ENCODE data around the gene PPIG.
"Not testable (repeated sequence)": the region's sequence is repeated elsewhere in the genome, so short reads cannot be mapped to it uniquely, and the experiment has no call there.

The PPIG gene

DNA sequence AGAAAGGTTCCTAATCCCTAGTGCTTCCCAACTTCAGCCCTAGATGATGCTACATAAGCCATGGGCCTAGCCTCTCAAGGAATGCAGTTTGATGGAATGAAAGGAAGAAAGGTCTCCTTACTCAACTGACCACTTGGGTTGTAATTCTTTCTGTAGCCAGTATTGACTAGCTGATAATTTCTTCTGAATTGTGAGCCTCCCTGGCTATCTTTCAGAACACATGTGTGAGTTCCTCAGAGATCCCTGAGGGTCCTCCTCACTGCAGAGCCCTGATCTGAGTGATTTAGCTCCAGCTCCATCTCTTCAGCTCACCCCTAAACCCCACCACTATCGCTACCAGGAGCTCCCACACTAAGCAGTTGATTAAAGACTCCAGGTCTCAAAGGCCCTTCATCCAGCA is 78.6 kb downstream of the PPIG start:
- no peak for DNase-seq (ENCODE audit: low read depth in 1 of 2, low spot score in 1 of 2)

DNA sequence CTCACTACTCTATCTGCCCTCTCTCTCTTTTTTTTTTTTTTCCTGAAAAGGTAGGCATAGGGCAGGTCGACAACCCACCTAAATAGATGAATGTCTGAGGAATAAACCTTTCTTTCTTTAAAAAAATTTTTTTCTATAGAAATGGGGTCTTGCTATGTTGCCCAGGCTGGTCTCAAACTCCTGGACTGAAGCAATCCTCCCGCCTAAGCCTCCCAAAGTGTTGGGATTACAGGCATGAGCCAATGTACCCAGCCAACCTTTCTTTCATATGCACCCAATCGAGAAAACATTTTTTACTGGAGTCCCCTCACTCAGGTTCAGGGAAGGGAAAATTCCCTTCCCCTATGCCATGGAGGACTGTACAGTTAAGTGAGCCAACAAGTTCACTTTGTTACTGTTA is 79.1 kb downstream of the PPIG start:
- no peak for DNase-seq (ENCODE audit: low read depth in 1 of 2, low spot score in 1 of 2)

DNA sequence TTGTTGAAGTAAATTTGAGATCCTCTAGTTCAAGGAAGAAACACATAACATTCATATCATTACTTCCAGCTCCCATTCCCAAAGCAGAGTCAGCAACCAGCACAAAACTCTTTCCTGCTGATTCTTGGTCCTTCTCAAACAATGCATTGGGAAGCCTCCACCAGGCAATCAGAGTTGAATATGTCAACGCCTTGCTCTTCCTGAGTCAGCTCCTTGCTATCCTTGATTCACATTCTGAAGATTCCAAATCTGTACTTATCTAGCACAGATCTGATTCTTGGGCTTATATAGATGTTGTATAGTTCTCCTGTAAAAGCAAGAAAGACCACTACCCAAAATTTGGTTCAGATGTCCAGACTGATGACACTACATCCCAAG is 80.4 kb downstream of the PPIG start:
- DNase-seq (ENCODE audit: low read depth in 1 of 2, low spot score in 1 of 2), result no peak

DNA sequence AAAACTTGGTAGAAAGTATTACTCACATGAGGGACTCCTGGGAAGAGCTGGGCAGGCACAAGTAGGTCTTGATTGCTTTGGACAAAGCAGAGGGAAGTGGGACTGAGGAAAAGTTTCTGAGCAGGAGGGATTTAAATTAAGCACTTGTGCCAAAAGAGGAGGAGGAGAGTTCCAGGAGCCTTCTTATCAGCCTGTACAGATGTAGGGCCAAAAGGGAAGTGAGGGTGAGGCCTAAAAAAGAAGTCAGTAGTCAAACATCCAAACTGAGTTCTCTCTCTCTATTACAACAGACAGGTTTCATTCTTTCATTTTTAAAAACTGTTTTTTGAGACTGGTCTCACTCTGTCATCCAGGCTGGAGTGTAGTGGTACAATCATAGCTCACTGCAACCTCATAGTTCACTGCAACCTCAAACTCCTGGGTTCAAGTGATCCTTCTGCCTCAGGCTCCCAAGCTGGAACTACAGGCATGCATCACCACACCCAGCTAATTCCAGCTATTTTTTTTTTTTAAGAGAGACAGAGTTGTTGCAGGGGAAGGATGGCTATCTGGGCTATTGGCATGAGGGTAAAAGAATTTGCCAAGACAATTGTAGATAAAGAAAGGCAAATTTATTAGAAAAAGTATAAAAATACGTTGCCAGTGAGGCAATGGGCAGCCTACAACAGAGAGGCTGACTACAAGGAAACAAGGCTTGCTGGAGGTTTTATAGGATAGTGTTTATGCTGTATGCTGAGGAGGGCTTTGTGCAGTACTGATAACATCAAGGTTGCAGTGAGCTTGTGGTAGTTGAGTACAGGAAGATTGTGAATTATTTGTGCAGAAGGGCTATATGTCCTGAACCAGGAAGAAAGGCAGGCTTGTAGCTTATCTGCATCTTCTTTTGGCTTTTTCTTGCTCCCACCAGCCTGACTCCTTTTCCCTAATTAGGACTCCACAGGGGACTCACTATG is 81.1 kb downstream of the PPIG start:
- DNase-seq (ENCODE audit: low read depth in 1 of 2, low spot score in 1 of 2), result no peak

DNA sequence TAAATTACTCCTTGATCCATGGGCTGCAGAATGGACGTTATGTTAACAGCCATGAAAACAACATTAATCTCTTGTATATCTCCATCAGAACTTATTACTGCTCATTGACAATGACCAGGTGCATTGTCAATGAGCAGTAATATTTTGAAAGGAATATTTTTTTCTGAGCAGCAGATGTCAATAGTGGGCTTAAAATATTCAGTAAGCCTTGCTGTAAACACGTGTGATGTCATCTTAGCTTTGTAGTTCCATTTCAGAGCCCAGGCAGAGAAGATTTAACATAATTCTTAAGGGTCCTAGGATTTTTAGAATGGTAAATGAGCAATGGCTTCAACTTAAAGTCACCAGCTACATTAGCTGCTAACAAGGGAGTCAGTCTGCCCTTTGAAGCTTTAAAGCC is 83.4 kb downstream of the PPIG start:
- no peak for DNase-seq (ENCODE audit: low read depth in 1 of 2, low spot score in 1 of 2)

DNA sequence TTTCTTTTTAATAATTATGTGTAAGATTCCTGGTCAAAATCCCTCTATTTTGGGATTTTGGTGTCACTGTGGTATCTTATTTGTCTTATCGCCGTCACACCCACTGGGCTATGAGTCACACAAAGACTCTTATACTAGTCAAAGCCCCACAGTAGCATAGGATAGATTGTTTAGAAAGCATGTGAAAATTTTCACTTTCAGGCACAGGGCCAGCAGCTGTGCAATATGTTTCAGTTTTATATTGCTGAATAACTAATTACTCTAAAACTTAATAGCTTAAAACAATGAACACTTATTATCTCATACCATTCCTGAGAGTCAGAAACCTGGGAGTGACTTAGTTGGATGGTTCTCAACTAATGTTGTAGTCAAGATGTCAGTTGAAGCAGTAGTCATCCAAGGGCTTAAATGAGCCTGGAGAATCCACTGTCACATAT is 86.1 kb downstream of the PPIG start:
- DNase-seq (ENCODE audit: low read depth in 1 of 2, low spot score in 1 of 2), result no peak

DNA sequence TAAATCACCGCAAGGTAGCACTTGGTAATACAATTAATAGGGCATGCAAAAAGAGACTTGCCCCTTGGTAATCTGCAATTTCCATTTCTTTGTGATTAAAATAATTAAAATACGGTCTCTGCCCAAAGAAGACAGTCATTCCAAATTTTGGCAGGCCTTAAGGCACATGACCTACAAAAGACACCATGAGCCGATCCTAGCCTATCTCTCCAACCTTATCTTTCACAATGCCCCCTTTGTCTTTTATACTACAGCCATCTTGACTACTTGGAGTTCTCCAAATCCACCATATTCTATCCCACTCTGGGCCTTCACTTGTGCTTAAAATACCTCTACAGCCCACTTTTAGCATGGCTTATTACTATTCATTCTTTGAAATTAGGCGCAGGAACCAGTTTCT is 86.8 kb downstream of the PPIG start:
- no peak for DNase-seq (ENCODE audit: low read depth in 1 of 2, low spot score in 1 of 2)

DNA sequence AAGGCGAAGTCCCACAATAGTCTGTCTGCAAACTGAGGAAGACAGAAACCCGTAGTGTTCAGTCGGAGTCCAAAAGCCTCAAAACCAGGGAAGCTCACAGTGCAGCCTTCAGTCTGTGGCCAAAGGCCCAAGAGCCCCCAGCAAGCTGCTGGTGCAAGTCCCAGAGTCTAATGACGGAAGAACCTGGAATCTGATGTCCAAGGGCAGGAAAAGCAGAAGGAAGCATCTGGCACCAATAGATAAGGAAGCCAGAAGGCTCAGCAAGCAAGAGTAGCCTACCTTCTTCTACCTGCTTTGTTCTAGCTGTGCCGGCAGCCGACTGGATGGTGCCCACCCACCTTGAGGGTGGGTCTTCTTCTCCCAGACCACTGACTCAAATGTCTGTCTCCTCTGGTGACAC is 88.3 kb downstream of the PPIG start:
- no peak for DNase-seq (ENCODE audit: low read depth in 1 of 2, low spot score in 1 of 2)

DNA sequence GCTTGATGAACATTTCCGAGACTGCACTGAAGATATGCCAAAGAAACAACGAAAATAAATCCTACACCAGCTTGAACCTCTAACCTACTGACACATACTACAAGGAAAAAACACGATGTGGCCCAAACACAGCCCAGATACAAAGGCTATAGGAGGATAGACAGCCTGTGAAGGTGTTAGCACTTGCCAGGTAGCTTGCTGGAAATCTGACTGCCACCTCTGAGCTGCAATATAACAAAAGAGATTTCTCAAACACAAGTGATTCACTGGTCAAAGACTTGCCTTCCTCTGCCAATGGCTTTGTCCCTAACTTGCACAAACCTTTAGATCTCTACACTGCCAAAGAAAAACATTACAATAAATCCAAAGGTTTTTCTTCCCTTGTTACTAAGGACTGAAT is 89.0 kb downstream of the PPIG start:
- DNase-seq (ENCODE audit: low read depth in 1 of 2, low spot score in 1 of 2), result no peak

DNA sequence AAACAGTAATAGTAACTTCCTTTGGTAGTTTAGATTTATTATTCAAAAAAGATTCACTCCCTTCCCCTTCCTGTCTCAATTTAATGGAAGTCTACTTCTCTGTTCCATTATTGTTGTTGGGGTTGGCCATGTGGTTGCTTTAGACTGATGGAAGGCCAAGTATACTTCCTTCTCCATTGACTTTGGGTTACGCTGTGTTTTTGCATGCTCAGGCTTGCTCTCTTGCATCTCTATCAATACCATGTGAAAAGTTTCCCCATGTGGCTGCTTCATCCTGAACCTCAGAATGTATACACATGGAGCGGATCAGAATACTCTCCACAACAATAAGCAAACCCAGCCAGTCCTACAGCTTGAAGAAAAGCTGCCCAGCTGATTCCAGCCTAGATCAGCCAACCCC is 89.8 kb downstream of the PPIG start:
- DNase-seq (ENCODE audit: low read depth in 1 of 2, low spot score in 1 of 2), result no peak

DNA sequence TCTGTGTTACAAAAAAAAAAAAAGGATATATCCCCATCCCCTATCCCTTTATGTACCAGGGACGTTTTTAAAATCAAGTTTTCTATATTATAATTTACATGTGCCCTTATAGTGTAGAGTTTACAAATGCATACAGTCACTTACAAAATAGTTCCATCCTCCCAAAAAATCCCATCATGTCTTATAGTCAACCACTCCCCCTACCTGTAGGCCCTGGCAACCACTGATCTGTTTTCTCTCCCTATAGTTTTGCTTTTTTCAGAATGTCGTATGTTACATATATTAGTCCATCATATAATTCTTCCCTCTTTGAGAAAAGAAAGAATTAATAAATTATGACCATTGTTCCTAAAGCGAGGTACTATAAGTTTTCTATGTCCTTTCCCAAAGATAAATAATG is 92.2 kb downstream of the PPIG start:
- DNase-seq (ENCODE audit: low read depth in 1 of 2, low spot score in 1 of 2), result no peak

DNA sequence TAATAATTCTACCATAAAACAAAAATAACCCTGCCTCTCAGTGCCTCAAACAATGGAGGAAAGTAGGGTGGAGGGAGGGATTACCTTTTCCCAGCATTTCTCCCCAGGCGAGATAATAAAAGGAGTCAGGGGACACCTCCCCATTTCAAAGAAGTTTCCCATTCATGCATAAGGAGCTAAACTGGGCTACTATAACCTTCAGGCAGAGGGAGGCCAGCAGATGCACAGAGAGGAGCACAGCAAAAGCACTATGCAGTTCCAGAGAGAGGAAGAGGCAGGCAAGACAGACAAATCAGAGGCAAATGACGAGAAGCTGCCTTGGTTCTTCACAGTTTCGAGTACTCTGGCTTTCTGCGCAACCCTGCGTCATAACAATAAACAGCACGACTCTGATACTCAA is 92.7 kb downstream of the PPIG start:
- DNase-seq (ENCODE audit: low read depth in 1 of 2, low spot score in 1 of 2), result no peak

DNA sequence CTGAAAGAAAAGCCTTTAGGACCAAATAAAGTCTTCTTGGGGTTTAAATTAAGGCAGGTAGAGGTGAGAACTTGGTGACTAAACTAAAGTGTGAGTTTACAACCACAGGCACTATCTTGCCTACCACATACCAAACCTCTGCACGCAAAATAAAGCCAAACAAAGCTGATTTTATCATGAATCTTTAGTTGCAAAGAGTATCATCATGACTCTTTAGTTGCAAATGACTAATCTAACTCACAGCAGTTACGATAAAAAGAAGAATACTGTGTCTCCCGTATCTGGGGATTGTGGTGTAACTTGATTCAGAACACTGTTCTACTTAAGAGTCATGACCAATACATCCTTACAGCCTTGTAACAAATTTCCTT is 98.9 kb downstream of the PPIG start:
- no peak for DNase-seq (ENCODE audit: low read depth in 1 of 2, low spot score in 1 of 2)

DNA sequence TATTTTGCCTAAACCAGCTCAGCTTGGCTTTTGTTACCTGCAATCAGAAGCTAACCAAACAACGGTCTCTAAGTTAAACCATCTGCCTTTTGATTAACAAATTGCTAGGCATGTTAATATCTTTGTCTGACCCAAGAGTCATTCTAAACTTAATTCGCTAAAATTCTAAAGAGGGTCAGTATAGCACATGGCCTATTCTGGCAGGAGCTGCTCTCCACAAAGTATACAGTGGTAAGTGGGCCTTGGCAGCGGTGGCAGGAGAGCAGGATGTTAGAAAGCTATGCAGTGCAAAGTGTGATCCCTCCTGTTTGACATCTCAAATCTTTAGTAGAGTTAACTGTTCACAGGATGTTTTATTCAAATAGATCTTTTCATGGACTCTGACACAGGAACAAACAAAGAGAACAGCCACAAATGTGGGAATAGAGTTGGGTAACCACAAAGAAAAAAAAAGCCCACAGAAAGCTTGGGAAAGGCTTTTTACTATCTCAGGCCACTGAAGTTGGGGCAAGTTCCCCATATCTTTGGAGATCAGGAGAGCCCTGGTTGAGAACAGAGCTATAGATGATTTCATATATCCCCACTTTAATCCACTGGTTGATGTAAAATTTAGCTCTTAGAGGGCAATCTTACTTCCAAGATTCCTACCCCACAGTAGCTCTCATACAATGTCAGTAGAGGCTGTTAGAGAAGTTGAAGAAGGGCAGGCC is 99.4 kb downstream of the PPIG start:
- DNase-seq (ENCODE audit: low read depth in 1 of 2, low spot score in 1 of 2), result no peak

DNA sequence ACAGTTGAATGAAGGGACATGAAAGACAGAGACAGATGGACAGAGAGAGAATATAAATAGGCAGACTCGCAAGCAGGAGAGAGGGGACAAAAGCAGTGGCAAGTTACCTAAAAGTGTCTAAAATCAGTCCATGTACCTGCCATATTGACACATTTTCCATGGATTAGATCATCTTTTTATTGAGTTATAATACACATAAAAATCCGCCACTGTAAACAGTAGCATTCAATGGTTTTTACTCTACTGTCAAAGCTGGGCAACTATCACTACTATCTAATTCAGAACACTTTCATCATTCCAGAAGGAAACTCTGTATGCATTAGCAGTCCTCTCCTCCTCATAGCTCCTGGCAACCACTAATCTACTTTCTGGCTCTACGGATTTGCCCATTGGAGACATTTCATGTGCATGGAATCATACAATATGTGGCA is 100.0 kb downstream of the PPIG start:
- DNase-seq (ENCODE audit: low read depth in 1 of 2, low spot score in 1 of 2), result no peak

DNA sequence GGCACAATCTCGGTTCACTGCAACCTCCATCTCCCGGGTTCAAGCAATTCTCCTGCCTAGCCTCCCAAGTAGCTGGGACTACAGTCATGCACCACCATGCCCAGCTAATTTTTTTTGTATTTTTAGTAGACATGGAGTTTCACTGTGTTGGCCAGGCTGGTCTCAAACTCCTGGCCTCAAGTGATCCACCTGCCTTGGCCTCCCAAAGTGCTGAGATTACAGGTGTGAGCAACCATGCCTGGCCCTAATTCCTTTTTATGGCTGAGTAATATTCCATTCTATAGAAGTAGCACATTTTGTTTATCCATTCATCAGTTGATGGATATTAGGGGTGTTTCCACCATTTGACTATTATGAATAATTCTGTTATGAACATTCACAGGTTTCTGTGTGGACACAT is 100.6 kb downstream of the PPIG start:
- DNase-seq (ENCODE audit: low read depth in 1 of 2, low spot score in 1 of 2), result not testable (repeated sequence)

DNA sequence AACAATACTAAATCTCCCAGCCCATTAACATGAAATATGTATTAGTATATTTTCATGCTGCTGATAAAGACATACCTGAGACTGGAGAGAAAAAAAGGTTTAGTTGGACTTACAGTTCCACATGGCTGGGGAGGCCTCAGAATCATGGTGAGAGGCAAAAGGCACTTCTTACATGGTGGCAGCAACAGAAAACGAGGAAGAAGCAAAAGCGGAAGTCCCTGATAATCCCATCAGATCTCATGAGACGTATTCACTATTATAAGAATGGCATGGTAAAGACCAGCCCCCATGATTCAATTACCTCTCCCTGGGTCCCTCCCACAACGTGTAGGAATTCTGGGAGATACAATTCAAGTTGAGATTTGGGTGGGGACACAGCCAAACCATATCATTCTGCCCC is 102.7 kb downstream of the PPIG start:
- DNase-seq (ENCODE audit: low read depth in 1 of 2, low spot score in 1 of 2), result not testable (repeated sequence)

DNA sequence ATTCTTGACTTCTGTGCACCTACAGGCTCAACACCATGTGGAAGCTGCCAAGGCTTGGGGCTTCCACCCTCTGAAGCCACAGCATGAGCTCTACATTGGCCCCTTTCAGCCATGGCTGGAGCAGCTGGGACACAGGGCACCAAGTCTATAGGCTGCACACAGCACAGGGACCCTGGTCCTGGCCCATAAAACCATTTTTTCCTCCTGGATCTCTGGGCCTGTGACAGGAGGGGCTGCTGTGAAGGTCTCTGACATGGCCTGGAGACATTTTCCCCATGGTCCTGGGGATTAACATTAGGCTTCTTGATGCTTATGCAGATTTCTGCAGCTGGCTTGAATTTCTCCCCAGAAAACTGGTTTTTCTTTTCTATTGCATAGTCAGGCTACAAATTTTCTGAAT is 103.8 kb downstream of the PPIG start:
- not testable (repeated sequence) for DNase-seq (ENCODE audit: low read depth in 1 of 2, low spot score in 1 of 2)

DNA sequence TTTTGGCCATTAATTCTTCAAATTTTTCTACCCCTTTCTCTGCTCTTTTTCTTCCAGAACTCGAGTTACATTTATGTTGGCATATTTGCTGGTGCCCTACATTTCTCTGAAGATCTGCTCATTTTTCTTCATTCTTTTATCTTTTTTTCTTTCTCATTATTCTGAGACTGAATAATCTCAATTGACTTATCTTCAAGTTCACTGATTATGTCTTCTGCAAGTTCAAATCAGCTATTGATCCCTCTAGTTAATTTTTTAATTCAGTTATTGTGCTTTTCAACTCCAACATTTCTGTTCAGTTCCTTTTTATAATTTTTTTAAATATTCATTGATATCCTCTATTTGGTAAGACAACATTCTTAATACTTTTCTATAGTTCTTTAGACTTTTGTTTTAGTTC is 106.8 kb downstream of the PPIG start:
- DNase-seq (ENCODE audit: low read depth in 1 of 2, low spot score in 1 of 2), result no peak

All from activated CD4-positive, alpha-beta T cell treated with anti-CD3 and anti-CD28 coated beads, Interleukin-2, amount 50 U/mL, for 24 hours (primary cell).